HG02571 (cell line): ENCODE measurements around the gene GRAMD1A.
"Not testable (repeated sequence)": the region's sequence is repeated elsewhere in the genome, so short reads cannot be mapped to it uniquely, and the experiment has no call there.

Experiments used
- ATAC-seq: cut with Tn5 transposase; IDR thresholded peaks from one replicate; pipeline ENCODE4 v1.9.1; 2021; ENCODE audit warnings: mild to moderate bottlenecking, moderate library complexity; ENCODE audit not compliant: unreplicated experiment

GRAMD1A gene

DNA sequence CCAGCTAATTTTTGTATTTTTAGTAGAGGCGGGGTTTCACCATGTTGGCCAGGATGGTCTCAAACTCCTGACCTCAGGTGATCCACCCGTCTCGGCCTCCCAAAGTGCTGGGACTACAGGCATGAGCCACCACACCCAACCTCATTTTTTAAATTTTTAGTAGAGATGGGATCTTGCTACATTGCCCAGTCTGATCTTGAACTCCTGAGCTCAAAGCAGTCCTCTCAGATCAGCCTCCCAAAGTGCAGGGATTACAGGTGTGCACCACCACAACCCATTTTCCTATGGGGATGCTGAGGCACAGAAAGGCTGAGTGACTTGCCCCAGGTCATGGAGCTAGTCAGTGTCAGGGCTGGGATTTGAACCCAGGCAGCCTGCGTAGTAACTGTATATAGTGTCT is 51.1 kb downstream of the GRAMD1A start:
- not testable (repeated sequence) for ATAC-seq

DNA sequence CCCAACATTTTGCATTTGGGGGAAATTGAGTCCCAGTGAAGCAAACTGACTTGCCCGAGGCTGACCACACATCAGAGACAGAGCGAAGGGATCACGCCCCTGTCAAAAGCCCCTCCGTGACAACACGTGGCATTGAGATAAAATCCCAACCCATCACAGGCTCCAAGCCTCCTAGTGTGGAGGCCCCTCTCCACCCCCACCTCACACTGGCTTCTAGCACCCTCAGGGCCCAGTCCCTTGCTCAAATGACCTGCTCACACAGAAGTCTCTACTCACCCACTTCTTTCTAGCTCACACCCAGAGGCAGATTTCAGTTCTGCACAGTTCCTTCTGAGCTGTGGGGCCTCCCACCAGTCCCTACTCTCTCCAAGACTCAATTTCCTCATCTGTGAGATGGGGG is 51.7 kb downstream of the GRAMD1A start:
- no peak for ATAC-seq

GRCh38 chr19:35052599-35053190 is 52.6 kb downstream of the GRAMD1A start:
- no peak for ATAC-seq

- no peak for ATAC-seq
These were observed 53.7 kb downstream of the GRAMD1A start for GRCh38 chr19:35053667-35054293.

- ATAC-seq = no peak
These were observed 54.5 kb downstream of the GRAMD1A start for GRCh38 chr19:35054626-35055025.

DNA sequence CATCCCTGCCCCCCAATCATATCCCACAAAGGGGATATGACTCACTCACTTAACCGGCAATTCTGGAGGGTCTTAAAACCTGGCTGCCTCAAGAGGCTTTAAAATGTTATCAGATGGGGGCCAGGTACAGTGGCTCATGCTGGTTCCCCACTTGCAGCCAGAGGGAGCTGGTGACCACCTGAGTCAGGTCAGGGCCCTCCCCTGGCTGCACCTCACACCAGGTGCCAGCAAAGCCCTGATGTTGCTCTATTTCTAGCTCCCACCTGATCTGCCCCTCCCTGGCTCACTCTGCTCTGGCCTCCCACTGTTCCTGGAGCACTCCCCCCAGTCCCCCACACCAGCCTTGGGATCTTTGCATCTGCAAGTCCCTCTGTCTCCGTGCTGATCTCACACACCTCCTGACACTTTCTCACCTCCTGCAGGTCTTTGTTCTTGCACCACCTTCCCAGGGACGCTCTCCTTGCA is 55.6 kb downstream of the GRAMD1A start:
- ATAC-seq = no peak

DNA sequence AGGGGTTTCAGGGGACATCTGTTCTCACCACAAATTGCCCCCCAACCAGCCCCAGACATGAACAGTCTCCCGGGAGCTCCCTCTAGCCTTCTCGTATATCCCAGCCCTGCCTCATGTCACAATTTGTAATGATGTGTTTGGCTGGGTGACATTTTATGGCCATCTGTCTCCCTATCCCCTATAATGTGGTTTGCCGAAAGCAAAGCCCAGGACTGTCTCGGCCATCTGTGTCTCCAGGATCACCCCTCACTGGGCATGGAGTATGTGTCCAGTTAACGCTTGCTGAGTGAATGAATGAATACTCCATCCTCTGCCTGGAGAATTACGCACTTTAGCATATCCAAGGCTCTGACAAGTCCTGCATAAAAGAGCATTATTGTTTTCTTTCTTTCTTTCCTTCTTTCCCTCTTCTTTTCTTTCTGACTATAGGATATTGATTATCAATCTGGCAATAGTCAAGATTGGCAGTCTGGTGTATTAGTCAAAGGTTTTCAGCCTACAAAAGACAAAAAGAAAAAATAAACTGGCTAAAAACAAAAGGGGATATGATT is 56.5 kb downstream of the GRAMD1A start:
- ATAC-seq = no peak

- ATAC-seq = no peak
These were observed 58.2 kb downstream of the GRAMD1A start for GRCh38 chr19:35058370-35058769.

GRCh38 chr19:35059006-35059798 is 59.1 kb downstream of the GRAMD1A start:
- no peak for ATAC-seq

GRCh38 chr19:35059799-35060091 is 59.6 kb downstream of the GRAMD1A start:
- no peak for ATAC-seq

DNA sequence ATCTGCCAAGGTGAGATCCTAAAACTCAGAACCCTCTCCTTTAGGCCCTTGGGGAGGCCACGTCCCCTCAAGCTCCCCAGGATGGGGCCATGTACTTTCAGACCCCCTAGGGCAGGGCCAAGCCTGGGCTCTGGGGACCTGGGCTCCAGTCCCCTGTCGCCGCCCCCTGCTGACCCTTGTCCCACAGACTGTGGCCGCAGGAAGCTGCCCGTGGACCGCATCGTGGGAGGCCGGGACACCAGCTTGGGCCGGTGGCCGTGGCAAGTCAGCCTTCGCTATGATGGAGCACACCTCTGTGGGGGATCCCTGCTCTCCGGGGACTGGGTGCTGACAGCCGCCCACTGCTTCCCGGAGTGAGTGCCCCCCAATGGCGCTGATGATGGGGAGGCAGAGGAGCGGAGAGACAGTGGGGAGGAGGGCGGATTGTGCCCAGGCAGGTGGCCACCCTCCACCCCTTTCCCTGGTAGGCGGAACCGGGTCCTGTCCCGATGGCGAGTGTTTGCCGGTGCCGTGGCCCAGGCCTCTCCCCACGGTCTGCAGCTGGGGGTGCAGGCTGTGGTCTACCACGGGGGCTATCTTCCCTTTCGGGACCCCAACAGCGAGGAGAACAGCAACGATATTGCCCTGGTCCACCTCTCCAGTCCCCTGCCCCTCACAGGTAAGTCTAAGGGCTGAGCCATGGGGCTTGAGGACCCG is 60.2 kb downstream of the GRAMD1A start:
- no peak for ATAC-seq

GRCh38 chr19:35061583-35062373 is 61.7 kb downstream of the GRAMD1A start:
- no peak for ATAC-seq

GRCh38 chr19:35062942-35063341 is 62.8 kb downstream of the GRAMD1A start:
- ATAC-seq = no peak

- ATAC-seq = no peak
These were observed 64.1 kb downstream of the GRAMD1A start for GRCh38 chr19:35063940-35064818.

DNA sequence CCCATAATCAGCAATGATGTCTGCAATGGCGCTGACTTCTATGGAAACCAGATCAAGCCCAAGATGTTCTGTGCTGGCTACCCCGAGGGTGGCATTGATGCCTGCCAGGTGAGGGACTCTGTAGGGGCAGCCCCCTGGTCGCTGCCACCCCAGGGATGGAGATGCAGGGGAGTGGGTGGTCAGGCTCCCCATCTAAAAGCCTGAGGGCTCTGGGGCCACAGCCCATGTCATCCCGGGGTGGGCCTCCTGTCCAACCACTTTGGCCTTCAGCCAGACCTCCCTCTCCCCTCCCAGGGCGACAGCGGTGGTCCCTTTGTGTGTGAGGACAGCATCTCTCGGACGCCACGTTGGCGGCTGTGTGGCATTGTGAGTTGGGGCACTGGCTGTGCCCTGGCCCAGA is 65.5 kb downstream of the GRAMD1A start:
- no peak for ATAC-seq

GRCh38 chr19:35066121-35066520 is 66.0 kb downstream of the GRAMD1A start:
- no peak for ATAC-seq

DNA sequence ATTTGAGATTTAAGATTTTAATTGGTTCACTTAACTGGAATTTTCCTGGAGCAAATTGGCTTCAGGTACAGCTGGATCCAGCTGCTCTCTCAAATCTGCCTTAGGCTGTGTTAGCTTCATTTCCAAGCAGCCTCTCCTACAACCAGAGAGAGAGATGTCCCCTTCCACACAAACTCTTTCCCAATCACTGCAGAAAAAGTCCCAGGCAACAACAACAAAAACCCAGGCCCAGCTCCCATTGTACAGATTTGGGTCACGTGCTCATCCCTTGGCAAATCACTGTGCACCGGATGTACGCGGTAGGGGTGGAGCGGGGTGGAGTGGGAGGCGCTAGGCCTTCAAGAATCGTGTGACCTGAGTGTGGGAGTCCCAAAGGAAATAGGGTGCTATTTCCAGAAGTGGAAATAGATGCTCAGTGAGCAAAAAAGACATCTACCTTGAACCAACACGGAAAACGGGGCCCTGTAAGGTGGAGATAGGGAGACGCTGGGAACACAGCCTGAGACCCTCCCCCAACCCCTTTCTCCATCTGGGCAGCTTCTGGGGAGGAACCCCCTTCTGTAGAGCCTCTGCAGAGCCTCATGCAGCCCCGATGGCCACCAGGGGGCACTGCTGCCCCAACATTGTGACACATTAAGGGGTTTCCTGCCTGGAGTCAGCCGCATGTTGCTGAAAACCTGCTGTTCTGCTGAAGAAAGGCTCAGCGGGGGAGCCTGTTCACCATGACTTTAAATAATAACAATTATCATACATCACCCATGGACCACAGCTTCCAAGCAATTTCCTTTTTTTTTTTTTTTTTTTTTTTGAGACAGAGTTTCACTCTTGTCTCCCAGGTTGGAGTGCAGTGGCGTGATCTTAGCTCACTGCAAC is 66.8 kb downstream of the GRAMD1A start:
- peak; percentile 66 for ATAC-seq

- no peak for ATAC-seq
These were observed 69.0 kb downstream of the GRAMD1A start for GRCh38 chr19:35068941-35069634.
